Gastrocnemius medialis (tissue), 4 donors: ENCODE measurements around the gene SPDYE6. TPM values are rescaled to one million over a fixed set of nuclear protein-coding genes. Genes with fewer than 3 reads are reported as not detected.

ENCODE experiments used
- ATAC-seq, 2 donors: fragments of 150-250 bp; one replicate each; pipeline ENCODE4 v1.9.1; 2016
- DNase-seq, 2 donors: peaks; one replicate each; pipeline ENCODE4 v3.0.0-alpha.2; 2019
- H3K27ac ChIP-seq, 4 donors: fragments of 200-600 bp; sonication (generic); 1 replicate in 1 of 4; 2 replicates in 3 of 4; pipeline ENCODE4 v1.5.1; 2016 to 2018; ENCODE audit warnings: mild to moderate bottlenecking in 2 of 4, moderate library complexity in 1 of 4
- H3K27me3 ChIP-seq, 3 donors: fragments of 200-600 bp; sonication (generic) in 2 of 3; 1 replicate in 1 of 3; 2 replicates in 2 of 3; pipeline versions ENCODE4 v1.5.1 to v1.6.0; 2016 to 2019; ENCODE audit warnings: mild to moderate bottlenecking in 1 of 3, moderate library complexity in 1 of 3
- H3K36me3 ChIP-seq, 2 donors: fragments of 200-600 bp; sonication (generic) in 1 of 2; one replicate each; pipeline ENCODE4 v1.5.1; 2017 to 2018
- H3K4me1 ChIP-seq, 2 donors: fragments of 200-600 bp; sonication (generic) in 1 of 2; one replicate each; pipeline ENCODE4 v1.5.1; 2016 to 2017; ENCODE audit warnings: mild to moderate bottlenecking in 2 of 2
- H3K4me3 ChIP-seq, 4 donors: fragments of 200-600 bp; sonication (generic) in 3 of 4; 1 replicate in 1 of 4; 2 replicates in 3 of 4; pipeline ENCODE4 v1.5.1; 2016 to 2019; ENCODE audit warnings: mild to moderate bottlenecking in 2 of 4
- H3K9me3 ChIP-seq, 3 donors: fragments of 200-600 bp; sonication (generic) in 2 of 3; 1 replicate in 1 of 3; 2 replicates in 2 of 3; pipeline ENCODE4 v1.5.1; 2016 to 2019
- CTCF ChIP-seq, 5 experiments: fragments of 450-650 bp in 3 of 5; fragments of 200-600 bp in 2 of 5; sonication (generic) in 2 of 5; IDR thresholded peaks in 4 of 5; conservative IDR thresholded peaks in 1 of 5; 1 replicate in 4 of 5; 2 replicates in 1 of 5; pipeline ENCODE4 v1.5.1; 2016 to 2019; ENCODE audit warnings: antibody characterized with exemption in 5 of 5, mild to moderate bottlenecking in 3 of 5, moderate library complexity in 3 of 5
- POLR2A ChIP-seq, 2 donors: fragments of 450-650 bp; IDR thresholded peaks; one replicate each; pipeline ENCODE4 v1.6.1; 2017; ENCODE audit warnings: antibody characterized with exemption in 2 of 2, mild to moderate bottlenecking in 2 of 2, moderate library complexity in 2 of 2
- in situ Hi-C, 4 donors: fragments of 200-750 bp; cut with MboI; loops; one replicate each; pipeline versions ENCODE4 v1.15.0 to v1.8.0; 2017; ENCODE audit warnings: low sequenced_read_pairs in 4 of 4
- intact Hi-C: fragments of 100-400 bp; cut with DNase I; formaldehyde crosslinking; loops from one replicate; pipeline ENCODE4 v1.15.1; 2023; ENCODE audit warnings: low total_unique reads
- microRNA-seq, 2 donors: library from miRNA; unstranded; fragments of <30 nt; microRNA quantifications; one replicate each; pipeline ENCODE4, GENCODE V29; 2016; ENCODE audit warnings: borderline replicate concordance in 2 of 2
- total RNA-seq, 4 donors: library from RNA; depleted of rRNA; stranded (reverse); fragments of >200 nt; gene quantifications; one replicate each; pipeline versions ENCODE4 v1.1.0 to v1.2.3, GENCODE V29; 2016

Gene SPDYE6
- total RNA-seq, 4 donors from 2014 or later: not detected

DNA sequence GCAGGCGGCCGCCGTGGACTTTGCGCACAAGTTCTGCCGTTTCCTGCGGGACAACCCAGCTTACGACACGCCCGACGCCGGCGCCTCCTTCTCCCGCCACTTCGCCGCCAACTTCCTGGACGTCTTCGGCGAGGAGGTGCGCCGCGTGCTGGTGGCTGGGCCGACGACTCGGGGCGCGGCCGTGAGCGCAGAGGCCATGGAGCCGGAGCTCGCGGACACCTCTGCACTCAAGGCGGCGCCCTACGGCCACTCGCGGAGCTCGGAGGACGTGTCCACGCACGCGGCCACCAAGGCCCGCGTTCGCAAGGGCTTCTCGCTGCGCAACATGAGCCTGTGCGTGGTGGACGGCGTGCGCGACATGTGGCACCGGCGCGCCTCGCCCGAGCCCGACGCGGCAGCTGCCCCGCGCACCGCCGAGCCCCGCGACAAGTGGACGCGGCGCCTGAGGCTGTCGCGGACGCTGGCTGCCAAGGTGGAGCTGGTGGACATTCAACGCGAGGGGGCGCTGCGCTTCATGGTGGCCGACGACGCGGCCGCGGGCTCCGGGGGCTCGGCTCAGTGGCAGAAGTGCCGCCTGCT is 55.5 kb downstream of the SPDYE6 start:
- Histone ChIP-seq H3K4me1 (peaks cover 56 to 72% of the 10 kb centered on the region in 2 donors), H3K27me3 (no peaks in the 10 kb centered on the region), H3K27ac (peak overlapping the region in 3 of 4 donors; percentile 95 to 98 (median 97)), H3K36me3 (no peaks in the 10 kb centered on the region), H3K4me3 (peak overlapping the region in 1 of 4 donors; percentile 35), H3K9me3 (no peaks in the 10 kb centered on the region)
- no peak for DNase-seq
- intact Hi-C loops (no loop called here), in situ Hi-C loops (no loop called here)
- no peak for ATAC-seq
- TF ChIP-seq CTCF (IDR thresholded peaks at IDR 0.05 in 4 of 5, conservative IDR thresholded peaks at IDR 0.05 in 1 of 5) (peak in 3 of 5 experiments; percentile 10 to 57 (median 17)), POLR2A (IDR thresholded peaks at IDR 0.05) (no peak)

DNA sequence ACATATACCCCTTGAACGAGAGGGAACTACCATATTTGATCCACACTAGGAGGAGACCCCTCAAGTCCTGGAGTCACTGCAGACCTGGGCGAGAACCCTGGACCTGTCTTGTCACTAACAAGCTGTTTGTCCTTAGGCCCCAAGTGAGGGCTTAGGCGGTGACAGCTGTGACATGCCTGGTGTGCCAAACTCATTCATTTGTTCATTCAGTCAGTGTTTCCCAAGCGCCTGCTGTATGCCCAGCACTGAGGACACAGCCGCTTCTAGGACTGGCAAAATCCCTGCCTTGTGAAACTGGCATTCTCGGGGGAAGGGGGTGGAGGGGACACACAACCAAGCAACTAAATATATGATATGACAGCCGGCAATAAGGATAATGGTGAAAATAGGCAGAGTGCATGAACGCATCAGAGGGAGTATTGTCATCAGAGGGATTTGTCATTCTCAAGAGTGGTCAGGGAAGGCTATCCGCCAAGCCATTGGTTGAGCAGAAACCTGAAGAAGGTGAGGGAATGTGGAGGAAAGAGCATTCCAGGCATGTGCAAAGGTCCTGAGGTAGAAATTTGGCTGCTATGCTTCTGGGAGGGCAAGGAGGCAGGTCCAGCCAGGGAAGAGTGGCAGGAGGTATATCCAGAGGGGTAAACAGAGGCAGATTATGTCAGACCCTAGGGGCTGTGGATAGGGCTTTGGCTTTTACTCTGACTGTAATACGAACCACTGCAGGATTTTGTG is 58.6 kb downstream of the SPDYE6 start:
- ATAC-seq: peak; percentile 21 to 53
- in situ Hi-C loops: no loop called here
- Histone ChIP-seq H3K9me3 (no peaks in the 10 kb centered on the region), H3K4me3 (no peak overlapping the region), H3K27me3 (no peaks in the 10 kb centered on the region), H3K36me3 (no peaks in the 10 kb centered on the region), H3K4me1 (peaks cover 50 to 54% of the 10 kb centered on the region in 2 donors), H3K27ac (peak overlapping the region; percentile 81 to 87 (median 84))
- peak in 1 of 2 donors; percentile 72 for DNase-seq
- TF ChIP-seq POLR2A (IDR thresholded peaks at IDR 0.05) (no peak), CTCF (IDR thresholded peaks at IDR 0.05 in 4 of 5, conservative IDR thresholded peaks at IDR 0.05 in 1 of 5) (no peak)
- intact Hi-C loops: no loop called here

- Histone ChIP-seq H3K36me3 (no peaks in the 10 kb centered on the region), H3K4me3 (peak overlapping the region in 1 of 4 donors; percentile 7), H3K4me1 (peaks cover 41 to 42% of the 10 kb centered on the region in 2 donors), H3K27ac (peak overlapping the region; percentile 81 to 87 (median 84)), H3K9me3 (no peaks in the 10 kb centered on the region), H3K27me3 (no peaks in the 10 kb centered on the region)
- no peak for DNase-seq
- TF ChIP-seq CTCF (IDR thresholded peaks at IDR 0.05 in 4 of 5, conservative IDR thresholded peaks at IDR 0.05 in 1 of 5) (no peak), POLR2A (IDR thresholded peaks at IDR 0.05) (no peak)
- no peak for ATAC-seq
- intact Hi-C loops: no loop called here
- in situ Hi-C loops: no loop called here
Observed at GRCh38 chr7:102296514-102296913, 59.7 kb downstream of the SPDYE6 start.

DNA sequence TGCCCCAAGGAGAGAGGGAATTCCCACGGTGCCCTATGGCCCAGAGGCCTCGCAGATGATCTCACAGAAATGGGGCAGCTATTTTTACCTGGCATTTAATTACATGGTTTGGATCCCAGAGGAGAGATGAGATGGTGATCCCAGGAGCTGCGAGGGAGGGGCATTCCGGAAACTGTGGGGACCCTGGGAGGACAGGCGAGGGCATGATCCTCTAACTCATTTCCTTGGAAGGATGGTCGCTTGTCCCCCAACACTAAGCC is 60.1 kb downstream of the SPDYE6 start:
- Histone ChIP-seq H3K27me3 (no peaks in the 10 kb centered on the region), H3K36me3 (no peaks in the 10 kb centered on the region), H3K4me1 (peaks cover 40 to 42% of the 10 kb centered on the region in 2 donors), H3K9me3 (no peaks in the 10 kb centered on the region), H3K27ac (peak overlapping the region; percentile 81 to 87 (median 84)), H3K4me3 (peak overlapping the region in 1 of 4 donors; percentile 7)
- no peak for TF ChIP-seq CTCF (IDR thresholded peaks at IDR 0.05 in 4 of 5, conservative IDR thresholded peaks at IDR 0.05 in 1 of 5)
- no peak for TF ChIP-seq POLR2A (IDR thresholded peaks at IDR 0.05)
- peak; percentile 23 to 41 for DNase-seq
- intact Hi-C loops: no loop called here
- in situ Hi-C loops: no loop called here
- ATAC-seq: peak; percentile 75 to 80

Small RNA genes lying within 50 kb of the gene (microRNA-seq; reads per million reads assigned to microRNA genes)
- gene MIR548O: 0 reads per million in 2 donors

Other genes starting within 250 kb of the SPDYE6 start
- 10 to 100 TPM; 32.7 to 62.0 (median 43.5) TPM for gene SH2B2, start 69.6 kb downstream of the SPDYE6 start, total RNA-seq
- 10 to 100 TPM in 3 of 4 donors, 1 to 10 TPM in 1; 6.1 to 22.1 (median 13.4) TPM for gene PRKRIP1, start 39.9 kb upstream of the SPDYE6 start, total RNA-seq
- gene ORAI2, start 77.1 kb upstream of the SPDYE6 start, total RNA-seq: 1 to 10 TPM; 1.8 to 4.1 (median 2.3) TPM
- gene ALKBH4, start 108.4 kb upstream of the SPDYE6 start, total RNA-seq: 10 to 100 TPM in 2 of 4 donors, 1 to 10 TPM in 2; 8.7 to 15.1 (median 10.9) TPM
- 10 to 100 TPM in 3 of 4 donors, 1 to 10 TPM in 1; 7.5 to 24.5 (median 18.0) TPM for gene LRWD1, start 108.5 kb upstream of the SPDYE6 start, total RNA-seq
- 10 to 100 TPM; 25.7 to 67.9 (median 51.6) TPM for gene POLR2J, start 122.5 kb upstream of the SPDYE6 start, total RNA-seq
- 100 to 1,000 TPM in 2 of 4 donors, 10 to 100 TPM in 2; 38.0 to 127 (median 86.0) TPM for gene RASA4B, start 161.3 kb upstream of the SPDYE6 start, total RNA-seq
- gene UPK3BL2, start 187.3 kb upstream of the SPDYE6 start, total RNA-seq: 1 to 10 TPM in 2 of 4 donors, not detected in 2; 1.6 to 3.0 TPM
- not detected for gene SPDYE2, start 194.8 kb upstream of the SPDYE6 start, total RNA-seq
- 10 to 100 TPM in 2 of 4 donors, 1 to 10 TPM in 2; 1.1 to 17.4 (median 8.5) TPM for gene POLR2J3, start 216.1 kb upstream of the SPDYE6 start, total RNA-seq